ENCODE measurements around the gene RCAN3. TPM values are rescaled to one million over a fixed set of nuclear protein-coding genes. Genes with fewer than 3 reads are reported as not detected.
"Not testable (repeated sequence)": the region's sequence is repeated elsewhere in the genome, so short reads cannot be mapped to it uniquely, and the experiment has no call there.

Gene RCAN3
- total and polyA plus RNA-seq, 10 of the 15 experiments (the other 5 are each of a cell fraction or from before 2014, with no cell fraction given), result 0.02 to 0.46 (median 0.06) TPM; not detected in 3

DNA sequence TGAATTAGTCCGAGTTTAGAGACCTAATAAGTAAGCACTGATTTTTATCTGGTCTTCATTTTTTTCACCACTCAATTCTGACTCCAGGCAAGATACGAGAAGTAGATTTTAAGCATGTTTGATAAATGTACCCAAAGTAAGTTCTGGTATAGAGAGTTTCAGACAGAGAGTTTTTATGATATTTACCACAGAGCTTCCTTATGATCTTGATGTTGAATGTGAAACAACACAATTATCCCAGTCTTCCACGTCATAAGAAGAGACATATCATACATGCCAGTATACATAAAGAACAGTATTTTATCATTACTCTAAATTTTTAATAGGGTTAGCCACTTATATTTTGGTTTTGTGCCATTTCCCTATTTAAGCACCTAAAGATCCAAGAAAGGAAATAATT lies 45.4 kb downstream of the RCAN3 start:
- intact Hi-C loops (cut with micrococcal nuclease; ENCODE audit: unreplicated experiment) (no loop called here), in situ Hi-C loops (cut with MboI) (no loop called here)
- 2% methylated on average over 3 of the region's 3 CpGs for WGBS (ENCODE audit: insufficient coverage, insufficient replicate concordance, low lambda C conversion rate, missing lambda C conversion rate)
- Histone ChIP-seq H3K9ac (ENCODE audit: control insufficient read depth, insufficient read depth, low read length) (no peak overlapping the region), H4K20me1 (ENCODE audit: control insufficient read depth, insufficient read depth) (no peaks in the 10 kb centered on the region), H2AFZ (ENCODE audit: control insufficient read depth, low read depth, low read length) (no peak overlapping the region), H3K4me1 (ENCODE audit: control insufficient read depth, insufficient read depth, low read length) (no peaks in the 10 kb centered on the region), H3K9me3 (replicated peaks; ENCODE audit: control insufficient read depth, insufficient read depth, low read length) (no peaks in the 10 kb centered on the region), H3K27me3 (replicated peaks in 1 of 2; ENCODE audit: control insufficient read depth in 2 of 2, insufficient read depth in 2 of 2, low read length in 1 of 2) (peaks cover 2 to 4% of the 10 kb centered on the region in 2 experiments; a peak in 2 of 4 replicates), H3K79me2 (ENCODE audit: control insufficient read depth, insufficient read depth, low read length) (no peaks in the 10 kb centered on the region), H3K4me2 (ENCODE audit: control insufficient read depth, insufficient read depth) (no peak overlapping the region), H3K27ac (ENCODE audit: control insufficient read depth, insufficient read depth) (no peak overlapping the region), H3K4me3 (no peak overlapping the region), H3K36me3 (ENCODE audit: control insufficient read depth in 2 of 2, insufficient read depth in 2 of 2, low read length in 1 of 2) (no peaks in the 10 kb centered on the region)
- no TSS peak for BruUV-seq (replicated peaks)
- ATAC-seq, result no peak
- ChIA-PET RAD21 (ENCODE audit: unreplicated experiment) (no interaction called here), POLR2A (no interaction called here), SMC1A (ENCODE audit: uncharacterized antibody, unreplicated experiment) (interaction anchor here (1.4 to 1.5 kb wide), 2 partner anchors 10 to 39 kb away, joined by 4 read pairs; no protein-coding TSS in a partner anchor), CTCF (interaction anchor here (0.6 to 1.9 kb wide), 4 partner anchors 39 to 433 kb away, joined by 3 to 8 read pairs (median 4); no protein-coding TSS in a partner anchor)
- DNase-seq (ENCODE audit: low read depth, low spot score), result no peak
- FAIRE-seq, result no peak
- TF ChIP-seq NFYA (IDR thresholded peaks at IDR 0.05; ENCODE audit: borderline replicate concordance, low read depth, low read length) (no peak), BCL11A (IDR thresholded peaks at IDR 0.05; ENCODE audit: low read depth, low read length) (no peak), RUNX3 (IDR thresholded peaks at IDR 0.05; ENCODE audit: low read length) (no peak), CHD2 (IDR thresholded peaks at IDR 0.05; ENCODE audit: borderline replicate concordance, low read depth, low read length) (no peak), PML (IDR thresholded peaks at IDR 0.05; ENCODE audit: low read length) (no peak), MYC (IDR thresholded peaks at IDR 0.05; ENCODE audit: insufficient read depth, insufficient read length, insufficient replicate concordance, low read length, severe bottlenecking) (no peak), SIX5 (IDR thresholded peaks at IDR 0.05; ENCODE audit: low read depth, low read length, severe bottlenecking) (no peak), SREBF1 (IDR thresholded peaks at IDR 0.05; ENCODE audit: low read length) (no peak), KLF5 (IDR thresholded peaks at IDR 0.05; ENCODE audit: partially characterized antibody) (no peak)
- TF ChIP-seq, protein P1, sequence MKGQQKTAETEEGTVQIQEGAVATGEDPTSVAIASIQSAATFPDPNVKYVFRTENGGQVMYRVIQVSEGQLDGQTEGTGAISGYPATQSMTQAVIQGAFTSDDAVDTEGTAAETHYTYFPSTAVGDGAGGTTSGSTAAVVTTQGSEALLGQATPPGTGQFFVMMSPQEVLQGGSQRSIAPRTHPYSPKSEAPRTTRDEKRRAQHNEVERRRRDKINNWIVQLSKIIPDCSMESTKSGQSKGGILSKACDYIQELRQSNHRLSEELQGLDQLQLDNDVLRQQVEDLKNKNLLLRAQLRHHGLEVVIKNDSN (IDR thresholded peaks at IDR 0.05; ENCODE audit: borderline replicate concordance, extremely low read length, insufficient read depth, low read depth, low read length), result no peak

DNA sequence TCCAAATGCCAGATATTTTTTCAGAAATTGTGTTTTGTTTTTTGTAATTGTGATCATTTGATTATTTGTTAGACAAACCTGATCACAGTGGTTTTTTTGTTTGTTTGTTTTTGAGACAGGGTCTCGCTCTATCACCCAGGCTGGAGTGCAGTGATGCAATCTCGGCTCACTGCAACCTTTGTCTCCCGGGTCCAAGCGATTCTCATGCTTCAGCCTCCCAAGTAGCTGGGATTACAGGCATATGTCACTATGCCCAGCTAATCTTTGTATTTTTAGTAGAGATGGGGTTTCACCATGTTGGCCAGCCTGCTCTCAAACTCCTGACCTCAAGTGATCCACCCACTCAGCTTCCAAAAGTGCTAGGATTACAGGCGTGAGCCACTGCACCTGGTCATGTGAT lies 46.6 kb downstream of the RCAN3 start:
- H3K4me1 ChIP-seq (ENCODE audit: control insufficient read depth, insufficient read depth, low read length); H3K9me3 ChIP-seq (replicated peaks; ENCODE audit: control insufficient read depth, insufficient read depth, low read length); FAIRE-seq; intact Hi-C loops (cut with micrococcal nuclease; ENCODE audit: unreplicated experiment); H3K79me2 ChIP-seq (ENCODE audit: control insufficient read depth, insufficient read depth, low read length); BruUV-seq (replicated peaks); ATAC-seq; POLR2A ChIA-PET; H3K4me2 ChIP-seq (ENCODE audit: control insufficient read depth, insufficient read depth); H4K20me1 ChIP-seq (ENCODE audit: control insufficient read depth, insufficient read depth); H2AFZ ChIP-seq (ENCODE audit: control insufficient read depth, low read depth, low read length); H3K9ac ChIP-seq (ENCODE audit: control insufficient read depth, insufficient read depth, low read length); SMC1A ChIA-PET (ENCODE audit: uncharacterized antibody, unreplicated experiment); H3K36me3 ChIP-seq (ENCODE audit: control insufficient read depth in 2 of 2, insufficient read depth in 2 of 2, low read length in 1 of 2); in situ Hi-C loops (cut with MboI); H3K27ac ChIP-seq (ENCODE audit: control insufficient read depth, insufficient read depth); H3K27me3 ChIP-seq (replicated peaks in 1 of 2; ENCODE audit: control insufficient read depth in 2 of 2, insufficient read depth in 2 of 2, low read length in 1 of 2); H3K4me3 ChIP-seq; CTCF ChIA-PET; DNase-seq (ENCODE audit: low read depth, low spot score): not testable (repeated sequence)
- RAD21 ChIA-PET (ENCODE audit: unreplicated experiment), result interaction anchor here (0.7 kb wide), 1 partner anchor 149 kb away, joined by 3 read pairs; no protein-coding TSS in a partner anchor
- 14% methylated on average over 5 of the region's 5 CpGs for WGBS (ENCODE audit: insufficient coverage, insufficient replicate concordance, low lambda C conversion rate, missing lambda C conversion rate)

Data from GM12878 (cell line).